WI38 (cell line): ENCODE data around the gene HMGN4.

Source experiments
- H3K4me3 ChIP-seq: 2 replicates; pipeline ENCODE4 v1.5.1; 2011; ENCODE audit warnings: low read depth, mild to moderate bottlenecking, control low read depth, low read length
- CTCF ChIP-seq: IDR thresholded peaks from 2 replicates; pipeline ENCODE4 v1.5.1; 2012; ENCODE audit warnings: low read depth, mild to moderate bottlenecking, control low read depth, low read length

The HMGN4 gene

GRCh38 chr6:26524722-26525370 lies 13.3 kb upstream of the HMGN4 start:
- no peak for TF ChIP-seq CTCF
- no peak overlapping the region for H3K4me3 ChIP-seq

GRCh38 chr6:26525838-26526237 lies 12.3 kb upstream of the HMGN4 start:
- TF ChIP-seq CTCF, result no peak
- H3K4me3 ChIP-seq, result no peak overlapping the region

GRCh38 chr6:26526928-26527327 lies 11.2 kb upstream of the HMGN4 start:
- H3K4me3 ChIP-seq, result no peak overlapping the region
- TF ChIP-seq CTCF, result no peak

- TF ChIP-seq CTCF, result no peak
- H3K4me3 ChIP-seq, result no peak overlapping the region
Measured at GRCh38 chr6:26530203-26530602, 8.0 kb upstream of the HMGN4 start.

- H3K4me3 ChIP-seq, result no peak overlapping the region
- TF ChIP-seq CTCF, result no peak
Measured at GRCh38 chr6:26531897-26532296, 6.3 kb upstream of the HMGN4 start.

GRCh38 chr6:26532699-26533531 lies 5.3 kb upstream of the HMGN4 start:
- H3K4me3 ChIP-seq, result peak overlapping the region; percentile 61
- TF ChIP-seq CTCF, result no peak

- peak overlapping the region; percentile 61 for H3K4me3 ChIP-seq
- TF ChIP-seq CTCF, result no peak
Measured at GRCh38 chr6:26533532-26533931, 4.6 kb upstream of the HMGN4 start.
